ENCODE data around the gene RERE. TPM values are rescaled to one million over a fixed set of nuclear protein-coding genes. Genes with fewer than 3 reads are reported as not detected.

The RERE gene
- total and polyA plus RNA-seq, 12 donors = 33.4 to 146 (median 72.7) TPM

DNA sequence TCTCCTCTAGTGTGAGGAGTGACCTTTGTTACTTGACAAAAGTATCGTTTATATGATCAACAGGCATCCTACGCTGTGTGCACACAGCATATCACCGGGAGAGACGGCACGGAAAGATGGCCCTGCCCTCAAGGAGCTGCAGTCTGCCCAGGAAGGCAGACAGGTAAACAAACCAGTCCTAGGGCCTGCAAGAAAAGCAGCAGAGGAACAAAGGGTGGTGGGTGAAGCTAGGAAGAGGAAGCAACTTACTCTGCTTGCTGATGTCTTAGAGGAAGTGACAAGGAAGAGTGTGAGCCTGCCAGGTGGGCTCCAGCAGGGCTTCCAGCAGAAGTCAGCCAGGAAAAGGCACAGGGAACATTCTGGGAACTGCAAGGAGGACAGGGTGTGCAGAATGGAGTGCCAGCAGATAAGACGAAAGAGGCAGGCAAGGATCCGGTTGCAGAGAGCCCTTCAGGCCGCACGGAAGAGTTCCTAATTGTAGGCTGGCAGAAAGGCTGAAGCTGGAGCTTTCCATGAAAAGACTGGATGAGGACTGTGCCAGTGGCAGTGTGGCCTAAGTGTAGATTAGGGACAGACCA, 392.8 kb downstream of the RERE start:
- WGBS, 4 donors = 15 to 23% (median 23%) methylated on average over 9 of the region's 9 CpGs
- peaks cover 22 to 54% of the 10 kb centered on the region in 2 donors for H3K4me1 ChIP-seq (replicated peaks in 1 of 2)
- DNase-seq = peak in 5 of 7 donors; percentile 38 to 57 (median 44)

DNA sequence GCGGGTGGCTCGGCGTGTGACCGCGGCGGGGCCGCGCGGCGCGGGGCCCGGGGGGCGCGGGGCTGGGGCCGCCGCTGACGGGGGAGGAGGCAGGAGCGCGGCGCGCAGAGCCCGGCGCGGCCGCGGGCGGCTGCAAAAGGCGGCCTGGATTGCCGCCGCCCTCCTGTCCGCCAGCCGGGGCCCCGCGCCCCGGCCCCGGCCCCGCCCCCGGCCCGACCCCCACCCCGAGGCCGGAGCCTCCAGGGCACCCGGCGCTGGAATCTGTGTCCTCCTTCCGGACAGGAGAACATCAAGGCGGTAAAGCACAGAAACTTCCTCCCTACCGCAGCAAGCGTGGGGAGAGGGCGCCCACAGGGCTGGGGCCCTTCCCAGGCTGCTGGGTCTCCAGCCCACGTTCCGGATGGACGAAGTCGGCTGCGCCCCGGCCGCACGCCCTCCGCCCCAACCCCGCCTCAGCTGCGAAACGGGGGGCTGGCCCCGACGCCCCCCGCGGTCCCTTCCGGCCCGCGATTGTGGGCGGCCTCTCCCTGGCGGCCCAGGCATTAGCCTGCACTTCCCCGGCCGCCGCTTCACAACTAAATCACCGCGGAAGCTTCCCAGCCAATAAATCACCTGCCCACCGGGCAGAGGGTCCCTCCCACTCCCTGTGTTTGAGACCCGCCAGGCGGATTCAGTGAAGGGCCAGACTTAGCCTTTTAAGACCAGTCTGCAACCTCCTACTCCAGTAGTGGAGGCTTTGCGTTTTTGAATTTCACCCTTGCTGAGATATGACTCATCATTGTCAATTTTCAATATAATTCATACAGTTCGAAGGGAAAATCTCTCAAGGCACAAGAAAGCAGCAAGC, 393.5 kb downstream of the RERE start:
- intact Hi-C loops (cut with DNase I) = loop anchor here in 1 of 2 donors (5.0 kb wide), 1 partner anchor 52 kb away; no protein-coding TSS in a partner anchor
- peak overlapping the region in 3 of 4 donors; percentile 53 to 95 (median 90) for H3K4me3 ChIP-seq
- peak; percentile 14 to 75 for TF ChIP-seq POLR2A (IDR thresholded peaks at IDR 0.05)
- TF ChIP-seq, protein P1, sequence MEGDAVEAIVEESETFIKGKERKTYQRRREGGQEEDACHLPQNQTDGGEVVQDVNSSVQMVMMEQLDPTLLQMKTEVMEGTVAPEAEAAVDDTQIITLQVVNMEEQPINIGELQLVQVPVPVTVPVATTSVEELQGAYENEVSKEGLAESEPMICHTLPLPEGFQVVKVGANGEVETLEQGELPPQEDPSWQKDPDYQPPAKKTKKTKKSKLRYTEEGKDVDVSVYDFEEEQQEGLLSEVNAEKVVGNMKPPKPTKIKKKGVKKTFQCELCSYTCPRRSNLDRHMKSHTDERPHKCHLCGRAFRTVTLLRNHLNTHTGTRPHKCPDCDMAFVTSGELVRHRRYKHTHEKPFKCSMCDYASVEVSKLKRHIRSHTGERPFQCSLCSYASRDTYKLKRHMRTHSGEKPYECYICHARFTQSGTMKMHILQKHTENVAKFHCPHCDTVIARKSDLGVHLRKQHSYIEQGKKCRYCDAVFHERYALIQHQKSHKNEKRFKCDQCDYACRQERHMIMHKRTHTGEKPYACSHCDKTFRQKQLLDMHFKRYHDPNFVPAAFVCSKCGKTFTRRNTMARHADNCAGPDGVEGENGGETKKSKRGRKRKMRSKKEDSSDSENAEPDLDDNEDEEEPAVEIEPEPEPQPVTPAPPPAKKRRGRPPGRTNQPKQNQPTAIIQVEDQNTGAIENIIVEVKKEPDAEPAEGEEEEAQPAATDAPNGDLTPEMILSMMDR (IDR thresholded peaks at IDR 0.05) = peak in 3 of 6 experiments; percentile 16 to 36 (median 34)
- H3K36me3 ChIP-seq (replicated peaks in 1 of 2) = peaks cover 0 to 19% of the 10 kb centered on the region in 2 donors
- DNase-seq = peak; percentile 54 to 75 (median 59)
- H3K27ac ChIP-seq = peak overlapping the region; percentile 93 to 98 (median 97)
- H3K4me1 ChIP-seq (replicated peaks in 1 of 2) = peaks cover 27 to 59% of the 10 kb centered on the region in 2 donors
- H3K9me3 ChIP-seq (replicated peaks in 1 of 3) = no peaks in the 10 kb centered on the region
- H3K27me3 ChIP-seq = no peaks in the 10 kb centered on the region
- 0 to 2% (median 1%) methylated on average over 3 to 75 of the region's 79 CpGs for WGBS, 4 donors

More for the DNA sequence above, 392.8 kb downstream of the RERE start:
- Histone ChIP-seq H3K27me3 (no peaks in the 10 kb centered on the region), H3K4me3 (peak overlapping the region in 2 of 4 donors; percentile 44 to 95), H3K36me3 (replicated peaks in 1 of 2) (peaks cover 0 to 12% of the 10 kb centered on the region in 2 donors), H3K27ac (peak overlapping the region; percentile 77 to 98 (median 97)), H3K9me3 (replicated peaks in 1 of 3) (no peaks in the 10 kb centered on the region)
- TF ChIP-seq POLR2A (IDR thresholded peaks at IDR 0.05) = no peak
- TF ChIP-seq, protein P1 (IDR thresholded peaks at IDR 0.05) = no peak
- intact Hi-C loops (cut with DNase I) = loop anchor here in 1 of 2 donors (5.0 kb wide), 1 partner anchor 52 kb away; no protein-coding TSS in a partner anchor

DNA sequence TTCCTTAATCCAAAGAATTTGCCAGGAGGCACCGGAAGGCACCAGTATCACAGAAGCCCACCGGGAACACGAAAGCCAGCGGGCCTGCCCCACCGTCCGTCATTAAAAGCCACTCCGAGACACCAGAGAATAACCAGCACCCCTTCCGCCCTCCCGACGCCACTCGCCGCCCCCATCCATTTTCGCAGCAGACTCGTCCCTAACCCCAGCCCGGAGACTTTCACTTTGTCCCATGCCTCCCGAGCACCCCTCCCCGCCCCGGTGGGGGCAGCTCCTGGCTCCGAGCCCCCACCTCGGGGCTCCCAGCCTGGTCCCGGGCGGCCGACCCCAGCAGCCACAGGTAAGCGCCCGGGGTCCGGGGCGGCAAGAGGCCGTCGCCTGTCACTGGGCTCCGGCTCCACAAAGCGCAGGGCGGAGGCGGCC, 394.2 kb downstream of the RERE start:
- peak in 4 of 7 donors; percentile 47 to 59 (median 55) for DNase-seq
- TF ChIP-seq, protein P1 (IDR thresholded peaks at IDR 0.05) = peak in 1 of 6 experiments; percentile 3
- TF ChIP-seq POLR2A (IDR thresholded peaks at IDR 0.05) = peak in 1 of 2 donors; percentile 11
- Histone ChIP-seq H3K4me3 (peak overlapping the region; percentile 53 to 95 (median 72)), H3K36me3 (replicated peaks in 1 of 2) (peaks cover 0 to 25% of the 10 kb centered on the region in 2 donors), H3K4me1 (replicated peaks in 1 of 2) (peaks cover 31 to 59% of the 10 kb centered on the region in 2 donors), H3K27me3 (no peaks in the 10 kb centered on the region), H3K27ac (peak overlapping the region; percentile 93 to 98 (median 97)), H3K9me3 (replicated peaks in 1 of 3) (no peaks in the 10 kb centered on the region)
- 1% methylated on average over 29 to 33 of the region's 33 CpGs; no CpG with 5 or more reads in 1 of the 4 donors for WGBS, 4 donors
- intact Hi-C loops (cut with DNase I) = loop anchor here in 1 of 2 donors (5.0 kb wide), 1 partner anchor 51 kb away; no protein-coding TSS in a partner anchor

Measured in adrenal gland (tissue), 12 donors.